GM23338 (cell line): Measurements from ENCODE around the gene SMOC2. TPM values are rescaled to one million over a fixed set of nuclear protein-coding genes. Genes with fewer than 3 reads are reported as not detected.

Source experiments
- ATAC-seq: fragments of 200-7000 bp; cut with Tn5 transposase; 3 replicates; pipeline ENCODE4 v1.9.1; 2020
- DNase-seq: peaks from one replicate; pipeline ENCODE4 v3.0.0-alpha.2; 2015; ENCODE audit warnings: low spot score
- H2AFZ ChIP-seq: fragments of 200-600 bp; sonication (generic); 2 replicates; pipeline ENCODE4 v1.8.0; 2016; ENCODE audit warnings: antibody characterized with exemption, mild to moderate bottlenecking, moderate library complexity
- H3F3A ChIP-seq: fragments of 200-600 bp; sonication (generic); replicated peaks from 2 replicates; pipeline ENCODE4 v1.8.0; 2017; ENCODE audit warnings: antibody characterized with exemption, mixed run types, low read depth
- H3K27ac ChIP-seq: fragments of 200-600 bp; sonication (generic); 2 replicates; pipeline ENCODE4 v1.6.1; 2016; ENCODE audit warnings: low read depth
- H3K27me3 ChIP-seq: fragments of 200-600 bp; sonication (generic); 2 replicates; pipeline ENCODE4 v1.8.0; 2016; ENCODE audit warnings: mild to moderate bottlenecking, mixed run types, moderate library complexity; ENCODE audit not compliant: insufficient read depth
- H3K36me3 ChIP-seq: fragments of 200-600 bp; sonication (generic); 2 replicates; pipeline ENCODE4 v1.8.0; 2016; ENCODE audit warnings: mild to moderate bottlenecking; ENCODE audit not compliant: insufficient read depth
- H3K4me1 ChIP-seq: fragments of 200-600 bp; sonication (generic); 2 replicates; pipeline ENCODE4 v1.8.0; 2016; ENCODE audit warnings: mild to moderate bottlenecking, moderate library complexity; ENCODE audit not compliant: insufficient read depth
- H3K4me2 ChIP-seq: fragments of 200-600 bp; sonication (generic); 2 replicates; pipeline ENCODE4 v1.7.1; 2017; ENCODE audit warnings: mixed run types
- H3K4me3 ChIP-seq: fragments of 200-600 bp; sonication (generic); 2 replicates; pipeline ENCODE4 v1.6.1; 2016; ENCODE audit warnings: mixed run types
- H3K79me2 ChIP-seq: fragments of 200-600 bp; sonication (generic); replicated peaks from 2 replicates; pipeline ENCODE4 v1.8.0; 2017; ENCODE audit warnings: mild to moderate bottlenecking; ENCODE audit not compliant: insufficient read depth
- H3K9me2 ChIP-seq: fragments of 200-600 bp; sonication (generic); 2 replicates; pipeline ENCODE4 v1.8.0; 2017; ENCODE audit not compliant: insufficient read depth
- H4K20me1 ChIP-seq: fragments of 200-600 bp; sonication (generic); replicated peaks from 2 replicates; pipeline ENCODE4 v1.8.0; 2017; ENCODE audit warnings: mild to moderate bottlenecking; ENCODE audit not compliant: insufficient read depth
- H3K27ac Mint-ChIP-seq: 2 replicates; pipeline ENCODE4 v1.8.0; 2020; ENCODE audit warnings: inconsistent platforms, mild to moderate bottlenecking, moderate library complexity, mixed read lengths
- H3K27me3 Mint-ChIP-seq: 3 replicates; pipeline ENCODE4 v1.8.0; 2022; ENCODE audit warnings: low read depth, mild to moderate bottlenecking, moderate library complexity, mixed read lengths, inconsistent platforms; ENCODE audit not compliant: insufficient read depth, poor library complexity
- H3K36me3 Mint-ChIP-seq: 3 replicates; pipeline ENCODE4 v1.8.0; 2021; ENCODE audit warnings: low read depth, mild to moderate bottlenecking, inconsistent platforms, moderate library complexity, mixed read lengths
- H3K4me1 Mint-ChIP-seq: 3 replicates; pipeline ENCODE4 v1.8.0; 2020; ENCODE audit warnings: mild to moderate bottlenecking, inconsistent platforms, mixed read lengths
- H3K4me3 Mint-ChIP-seq: 3 replicates; pipeline ENCODE4 v1.8.0; 2021; ENCODE audit warnings: moderate library complexity, mild to moderate bottlenecking, inconsistent platforms, mixed read lengths
- H3K9me3 Mint-ChIP-seq: 3 replicates; pipeline ENCODE4 v1.8.0; 2020; ENCODE audit warnings: moderate library complexity, mild to moderate bottlenecking, inconsistent platforms, mixed read lengths
- EZH2 ChIP-seq: fragments of 200-600 bp; sonication (generic); IDR thresholded peaks from one replicate; pipeline ENCODE4 v1.8.0; 2017; ENCODE audit warnings: antibody characterized with exemption, mild to moderate bottlenecking, low read depth; ENCODE audit not compliant: unreplicated experiment
- JUNB ChIP-seq: IDR thresholded peaks from one replicate; pipeline ENCODE4 v1.6.1; 2016; ENCODE audit warnings: antibody characterized with exemption; ENCODE audit not compliant: unreplicated experiment
- NANOG ChIP-seq: IDR thresholded peaks from 2 replicates; pipeline ENCODE4 v1.6.1; 2016; ENCODE audit warnings: antibody characterized with exemption, borderline replicate concordance
- POLR2AphosphoS5 ChIP-seq: IDR thresholded peaks from 2 replicates; pipeline ENCODE4 v1.6.1; 2016; ENCODE audit warnings: antibody characterized with exemption, low read depth
- STAT1 ChIP-seq: IDR thresholded peaks from one replicate; pipeline ENCODE4 v1.6.1; 2016; ENCODE audit warnings: antibody characterized with exemption; ENCODE audit not compliant: unreplicated experiment
- ZNF114 ChIP-seq: fragments of 250-450 bp; sonication (Bioruptor Pico); IDR thresholded peaks from 2 replicates; pipeline ENCODE4 v1.5.0; 2020; ENCODE audit warnings: mild to moderate bottlenecking, moderate library complexity
- ZNF331 ChIP-seq: fragments of 250-450 bp; sonication (Bioruptor Pico); IDR thresholded peaks from 2 replicates; pipeline ENCODE4 v1.5.0; 2020; ENCODE audit warnings: low read depth, mild to moderate bottlenecking, moderate library complexity
- polyA plus RNA-seq: library from polyadenylated mRNA; unstranded; fragments of >200 nt; fragmentation: Nextera tagmentation; extraction: Ambion mirVana; gene quantifications from 2 replicates; pipeline ENCODE4 v1.2.1, GENCODE V29; 2016
- total RNA-seq: library from RNA; depleted of rRNA; stranded (reverse); fragments of >200 nt; shearing (Covaris generic); gene quantifications from 2 replicates; pipeline ENCODE4 v1.2.3, GENCODE V29; 2014
- TF ChIP-seq, protein P1 (sequence below), 2 experiments: fragments of 200-600 bp in 1 of 2; sonication (generic) in 1 of 2; conservative IDR thresholded peaks; 2 replicates each; pipeline versions ENCODE4 v1.5.1 to v1.6.1; 2016 to 2017; ENCODE audit warnings: antibody characterized with exemption in 2 of 2, low read depth in 2 of 2, mild to moderate bottlenecking in 2 of 2, moderate library complexity in 1 of 2
- TF ChIP-seq, protein P2 (sequence below): IDR thresholded peaks from 2 replicates; pipeline ENCODE4 v1.6.1; 2016; ENCODE audit warnings: antibody characterized with exemption
- TF ChIP-seq, protein P3 (sequence below): IDR thresholded peaks from one replicate; pipeline ENCODE4 v1.6.1; 2018; ENCODE audit warnings: antibody characterized with exemption; ENCODE audit not compliant: unreplicated experiment

Gene SMOC2
- total and polyA plus RNA-seq, 2 experiments from 2014 or later: 4.3 to 6.5 TPM

- no peak overlapping the region for H3K27ac Mint-ChIP-seq
- Histone ChIP-seq H4K20me1 (no peaks in the 10 kb centered on the region), H3K36me3 (no peaks in the 10 kb centered on the region), H3F3A (no peaks in the 10 kb centered on the region), H3K4me2 (no peak overlapping the region), H3K9me2 (no peaks in the 10 kb centered on the region), H3K27ac (no peak overlapping the region), H3K4me1 (no peaks in the 10 kb centered on the region; the same call in 1 of the 2 replicates), H3K79me2 (no peaks in the 10 kb centered on the region), H3K27me3 (no peaks in the 10 kb centered on the region), H2AFZ (no peak overlapping the region), H3K4me3 (no peak overlapping the region)
- peaks cover 17% of the 10 kb centered on the region for H3K4me1 Mint-ChIP-seq
- peaks cover 7% of the 10 kb centered on the region for H3K27me3 Mint-ChIP-seq
- DNase-seq (no peak), ATAC-seq (no peak)
- no peak overlapping the region for H3K4me3 Mint-ChIP-seq
- H3K36me3 Mint-ChIP-seq: peaks cover 9% of the 10 kb centered on the region; the same call in 1 of the 3 replicates
- H3K9me3 Mint-ChIP-seq: no peaks in the 10 kb centered on the region; the same call in 1 of the 3 replicates
- no peak for TF ChIP-seq EZH2
- TF ChIP-seq ZNF331: no peak
- TF ChIP-seq, protein P1, sequence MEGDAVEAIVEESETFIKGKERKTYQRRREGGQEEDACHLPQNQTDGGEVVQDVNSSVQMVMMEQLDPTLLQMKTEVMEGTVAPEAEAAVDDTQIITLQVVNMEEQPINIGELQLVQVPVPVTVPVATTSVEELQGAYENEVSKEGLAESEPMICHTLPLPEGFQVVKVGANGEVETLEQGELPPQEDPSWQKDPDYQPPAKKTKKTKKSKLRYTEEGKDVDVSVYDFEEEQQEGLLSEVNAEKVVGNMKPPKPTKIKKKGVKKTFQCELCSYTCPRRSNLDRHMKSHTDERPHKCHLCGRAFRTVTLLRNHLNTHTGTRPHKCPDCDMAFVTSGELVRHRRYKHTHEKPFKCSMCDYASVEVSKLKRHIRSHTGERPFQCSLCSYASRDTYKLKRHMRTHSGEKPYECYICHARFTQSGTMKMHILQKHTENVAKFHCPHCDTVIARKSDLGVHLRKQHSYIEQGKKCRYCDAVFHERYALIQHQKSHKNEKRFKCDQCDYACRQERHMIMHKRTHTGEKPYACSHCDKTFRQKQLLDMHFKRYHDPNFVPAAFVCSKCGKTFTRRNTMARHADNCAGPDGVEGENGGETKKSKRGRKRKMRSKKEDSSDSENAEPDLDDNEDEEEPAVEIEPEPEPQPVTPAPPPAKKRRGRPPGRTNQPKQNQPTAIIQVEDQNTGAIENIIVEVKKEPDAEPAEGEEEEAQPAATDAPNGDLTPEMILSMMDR (conservative IDR thresholded peaks at IDR 0.05; ENCODE audit: low read depth in 2 of 2): no peak
- TF ChIP-seq, protein P2, sequence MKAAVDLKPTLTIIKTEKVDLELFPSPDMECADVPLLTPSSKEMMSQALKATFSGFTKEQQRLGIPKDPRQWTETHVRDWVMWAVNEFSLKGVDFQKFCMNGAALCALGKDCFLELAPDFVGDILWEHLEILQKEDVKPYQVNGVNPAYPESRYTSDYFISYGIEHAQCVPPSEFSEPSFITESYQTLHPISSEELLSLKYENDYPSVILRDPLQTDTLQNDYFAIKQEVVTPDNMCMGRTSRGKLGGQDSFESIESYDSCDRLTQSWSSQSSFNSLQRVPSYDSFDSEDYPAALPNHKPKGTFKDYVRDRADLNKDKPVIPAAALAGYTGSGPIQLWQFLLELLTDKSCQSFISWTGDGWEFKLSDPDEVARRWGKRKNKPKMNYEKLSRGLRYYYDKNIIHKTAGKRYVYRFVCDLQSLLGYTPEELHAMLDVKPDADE: no peak
- TF ChIP-seq ZNF114 (CRISPR knock-in tag): no peak
- TF ChIP-seq STAT1: no peak
- no peak for TF ChIP-seq POLR2AphosphoS5
Measured at GRCh38 chr6:168602576-168602975, 161.6 kb downstream of the SMOC2 start.

GRCh38 chr6:168603234-168603633 is 162.2 kb downstream of the SMOC2 start:
- Mint-ChIP-seq H3K4me1 (peaks cover 20% of the 10 kb centered on the region), H3K27me3 (peaks cover 5% of the 10 kb centered on the region), H3K36me3 (peaks cover 9% of the 10 kb centered on the region; the same call in 1 of the 3 replicates), H3K27ac (no peak overlapping the region), H3K4me3 (no peak overlapping the region), H3K9me3 (no peaks in the 10 kb centered on the region; the same call in 1 of the 3 replicates)
- Histone ChIP-seq H4K20me1 (no peaks in the 10 kb centered on the region), H3K36me3 (no peaks in the 10 kb centered on the region), H3K9me2 (no peaks in the 10 kb centered on the region), H3K27ac (no peak overlapping the region), H3K27me3 (no peaks in the 10 kb centered on the region), H2AFZ (no peak overlapping the region), H3K4me3 (no peak overlapping the region), H3K4me2 (no peak overlapping the region), H3F3A (no peaks in the 10 kb centered on the region), H3K4me1 (no peaks in the 10 kb centered on the region), H3K79me2 (no peaks in the 10 kb centered on the region)
- ATAC-seq: no peak
- DNase-seq: no peak
- TF ChIP-seq POLR2AphosphoS5 (no peak), JUNB (no peak), ZNF331 (no peak), STAT1 (no peak), NANOG (no peak), EZH2 (no peak)
- TF ChIP-seq, protein P3, sequence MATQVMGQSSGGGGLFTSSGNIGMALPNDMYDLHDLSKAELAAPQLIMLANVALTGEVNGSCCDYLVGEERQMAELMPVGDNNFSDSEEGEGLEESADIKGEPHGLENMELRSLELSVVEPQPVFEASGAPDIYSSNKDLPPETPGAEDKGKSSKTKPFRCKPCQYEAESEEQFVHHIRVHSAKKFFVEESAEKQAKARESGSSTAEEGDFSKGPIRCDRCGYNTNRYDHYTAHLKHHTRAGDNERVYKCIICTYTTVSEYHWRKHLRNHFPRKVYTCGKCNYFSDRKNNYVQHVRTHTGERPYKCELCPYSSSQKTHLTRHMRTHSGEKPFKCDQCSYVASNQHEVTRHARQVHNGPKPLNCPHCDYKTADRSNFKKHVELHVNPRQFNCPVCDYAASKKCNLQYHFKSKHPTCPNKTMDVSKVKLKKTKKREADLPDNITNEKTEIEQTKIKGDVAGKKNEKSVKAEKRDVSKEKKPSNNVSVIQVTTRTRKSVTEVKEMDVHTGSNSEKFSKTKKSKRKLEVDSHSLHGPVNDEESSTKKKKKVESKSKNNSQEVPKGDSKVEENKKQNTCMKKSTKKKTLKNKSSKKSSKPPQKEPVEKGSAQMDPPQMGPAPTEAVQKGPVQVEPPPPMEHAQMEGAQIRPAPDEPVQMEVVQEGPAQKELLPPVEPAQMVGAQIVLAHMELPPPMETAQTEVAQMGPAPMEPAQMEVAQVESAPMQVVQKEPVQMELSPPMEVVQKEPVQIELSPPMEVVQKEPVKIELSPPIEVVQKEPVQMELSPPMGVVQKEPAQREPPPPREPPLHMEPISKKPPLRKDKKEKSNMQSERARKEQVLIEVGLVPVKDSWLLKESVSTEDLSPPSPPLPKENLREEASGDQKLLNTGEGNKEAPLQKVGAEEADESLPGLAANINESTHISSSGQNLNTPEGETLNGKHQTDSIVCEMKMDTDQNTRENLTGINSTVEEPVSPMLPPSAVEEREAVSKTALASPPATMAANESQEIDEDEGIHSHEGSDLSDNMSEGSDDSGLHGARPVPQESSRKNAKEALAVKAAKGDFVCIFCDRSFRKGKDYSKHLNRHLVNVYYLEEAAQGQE: no peak
- TF ChIP-seq, protein P1 (conservative IDR thresholded peaks at IDR 0.05; ENCODE audit: low read depth in 2 of 2): no peak
